GM18499 (cell line): Measurements from ENCODE around the gene WDR13.
"Not testable (repeated sequence)": the region's sequence is repeated elsewhere in the genome, so short reads cannot be mapped to it uniquely, and the experiment has no call there.

Source experiments
- ATAC-seq: cut with Tn5 transposase; IDR thresholded peaks from one replicate; pipeline ENCODE4 v1.9.1; 2021; ENCODE audit warnings: moderate number of reproducible peaks; ENCODE audit not compliant: insufficient read depth, unreplicated experiment

WDR13 gene

DNA sequence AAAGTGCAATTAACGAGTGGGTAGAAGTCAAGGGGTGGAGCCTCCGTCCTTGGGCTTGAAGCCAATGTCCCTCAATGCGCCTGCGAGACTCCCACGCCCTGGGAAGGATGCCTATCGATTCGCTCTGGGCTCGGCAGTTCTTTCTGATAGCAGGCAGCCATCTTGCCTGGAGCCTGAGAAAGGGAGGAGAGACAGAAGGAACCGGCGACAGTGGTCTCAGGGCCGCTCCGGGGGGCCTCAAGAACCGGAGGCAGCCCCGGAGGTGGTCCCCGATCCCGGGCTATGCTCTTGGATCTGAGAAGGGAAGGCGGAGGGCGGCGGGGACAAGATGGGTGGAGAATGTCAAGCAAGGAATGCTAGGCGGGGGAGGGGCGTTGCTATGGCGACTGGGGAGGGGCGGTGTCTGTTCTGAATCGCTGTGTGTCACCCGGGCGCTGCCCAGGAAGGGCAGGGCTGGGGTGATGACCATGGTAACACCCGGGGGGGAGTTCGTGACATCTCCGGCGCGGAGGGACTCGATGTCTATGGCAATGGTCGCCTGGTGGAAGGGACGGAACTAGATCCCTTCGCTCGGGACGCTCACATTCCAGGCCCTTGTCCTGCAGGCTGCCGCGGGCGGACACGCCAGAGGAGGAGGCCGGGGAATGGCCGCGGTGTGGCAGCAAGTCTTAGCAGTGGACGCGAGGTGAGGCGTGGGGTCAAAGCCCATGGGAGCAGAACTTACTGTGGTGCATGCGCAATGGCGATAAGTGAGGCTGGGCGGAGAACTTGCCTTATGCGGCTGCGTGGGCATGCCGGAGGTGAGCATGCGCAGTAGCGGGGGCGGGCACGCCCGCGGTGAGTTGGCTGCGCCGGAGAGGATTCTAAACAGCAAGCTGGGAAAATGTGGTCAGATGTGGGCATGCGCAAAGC lies at the start of gene WDR13:
TSS of gene WDR13 (plus strand) at position 140 of the 912 bp plus-strand sequence. CDS start at position 645, 505 bp downstream.
- peak; percentile 41 for ATAC-seq

DNA sequence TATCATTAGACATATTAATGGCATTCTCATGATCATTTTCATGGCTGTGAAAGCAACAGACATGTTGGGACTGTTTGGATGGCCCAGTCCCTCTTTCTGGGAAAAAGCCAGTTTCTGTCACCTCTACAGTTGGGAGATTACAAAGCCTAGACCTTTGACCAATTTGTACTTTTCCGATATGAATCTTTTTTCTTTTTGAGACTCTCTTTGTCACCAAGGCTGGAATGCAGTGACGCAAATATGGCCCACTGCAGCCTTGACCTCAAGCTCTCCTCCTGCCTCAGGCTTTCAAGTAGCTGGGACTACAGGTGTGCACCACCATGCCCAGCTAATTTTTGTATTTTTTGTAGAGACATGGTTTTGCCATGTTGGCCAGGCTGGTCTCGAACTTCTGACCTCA lies 48.4 kb upstream of the WDR13 start:
- no peak for ATAC-seq

DNA sequence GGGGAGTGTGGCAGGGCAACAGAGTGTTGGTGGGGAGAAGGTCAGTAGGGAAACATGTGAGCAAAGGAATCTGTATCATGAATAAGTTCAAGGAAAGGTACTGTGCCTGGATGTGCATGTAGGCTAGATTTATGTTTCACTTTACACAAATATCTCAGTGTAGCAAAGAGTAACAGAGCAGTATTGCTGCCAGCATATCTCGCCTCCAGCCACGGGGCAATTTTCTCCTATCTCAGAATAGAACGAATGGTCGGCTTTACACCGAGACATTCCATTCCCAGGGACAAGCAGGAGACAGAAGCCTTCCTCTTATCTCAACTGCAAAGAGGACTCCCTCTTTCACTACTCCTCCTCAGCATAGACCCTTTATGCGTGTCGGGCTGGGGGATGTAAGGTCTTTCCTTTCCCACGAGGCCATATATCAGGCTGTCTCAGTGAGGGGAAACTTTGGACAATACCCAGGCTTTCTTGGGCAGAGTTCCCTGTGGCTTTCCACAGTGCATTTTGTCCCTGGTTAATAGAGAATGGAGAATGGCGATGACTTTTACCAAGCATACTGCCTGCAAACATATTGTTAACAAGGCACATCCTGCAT lies 41.5 kb upstream of the WDR13 start:
- ATAC-seq: not testable (repeated sequence)

DNA sequence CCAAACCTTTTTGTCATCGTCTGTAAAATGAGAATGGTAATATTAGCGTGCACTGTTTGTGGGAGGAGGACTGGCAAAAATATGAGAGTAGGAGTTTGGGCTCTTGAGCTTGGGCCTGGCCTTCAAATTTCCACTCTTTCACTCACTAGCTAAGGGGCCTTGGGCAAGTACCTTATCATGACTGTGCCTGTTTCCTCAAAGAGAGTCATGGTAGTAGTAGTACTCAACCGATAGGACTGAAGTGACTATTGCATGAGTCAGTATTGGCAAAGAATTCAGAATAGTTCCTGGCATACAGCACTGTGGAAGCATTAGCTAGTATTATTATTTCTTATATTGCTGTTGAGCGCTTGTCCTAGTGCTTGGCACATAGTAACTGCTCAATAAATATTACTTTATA lies 39.0 kb upstream of the WDR13 start:
- ATAC-seq: no peak

DNA sequence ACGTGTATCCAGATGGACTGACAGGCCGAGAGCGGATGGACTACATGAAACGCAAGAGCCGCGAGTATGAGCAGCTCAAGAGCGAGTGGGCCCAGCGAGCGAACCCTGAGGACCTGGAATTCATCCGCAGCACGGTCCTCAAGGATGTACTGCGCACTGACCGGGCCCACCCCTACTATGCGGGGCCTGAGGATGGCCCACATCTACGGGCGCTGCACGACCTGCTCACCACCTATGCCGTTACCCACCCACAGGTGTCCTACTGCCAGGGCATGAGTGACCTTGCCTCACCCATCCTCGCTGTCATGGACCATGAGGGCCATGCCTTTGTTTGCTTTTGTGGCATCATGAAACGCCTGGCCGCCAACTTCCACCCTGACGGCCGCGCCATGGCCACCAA lies 37.7 kb upstream of the WDR13 start:
- ATAC-seq: no peak

DNA sequence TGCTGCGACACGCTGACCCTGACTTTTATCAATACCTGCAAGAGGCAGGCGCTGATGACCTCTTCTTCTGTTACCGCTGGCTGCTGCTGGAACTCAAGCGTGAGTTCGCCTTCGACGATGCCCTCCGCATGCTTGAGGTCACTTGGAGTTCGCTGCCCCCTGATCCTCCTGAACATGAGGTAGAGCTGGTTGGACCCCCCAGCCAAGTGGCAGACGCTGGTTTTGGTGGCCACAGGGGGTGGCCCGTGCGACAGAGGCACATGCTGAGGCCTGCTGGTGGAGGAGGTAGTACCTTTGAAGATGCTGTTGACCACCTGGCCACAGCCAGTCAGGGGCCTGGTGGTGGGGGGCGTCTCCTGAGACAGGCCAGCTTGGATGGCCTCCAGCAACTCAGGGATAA lies 37.2 kb upstream of the WDR13 start:
- ATAC-seq: no peak

DNA sequence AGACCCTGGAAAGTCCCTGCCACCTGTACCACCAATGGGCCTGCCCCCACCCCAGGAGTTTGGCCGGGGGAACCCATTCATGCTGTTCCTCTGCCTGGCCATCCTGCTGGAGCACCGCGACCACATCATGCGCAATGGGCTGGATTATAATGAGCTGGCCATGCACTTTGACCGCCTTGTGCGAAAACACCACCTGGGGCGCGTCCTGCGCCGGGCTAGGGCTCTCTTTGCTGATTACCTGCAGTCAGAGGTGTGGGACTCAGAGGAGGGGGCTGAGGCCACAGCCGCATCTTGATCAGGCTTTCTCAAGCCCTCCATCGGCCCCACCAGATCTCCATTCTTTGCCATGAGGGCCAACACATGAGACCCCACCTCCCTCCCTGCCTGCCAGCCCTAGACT lies 36.6 kb upstream of the WDR13 start:
- no peak for ATAC-seq

DNA sequence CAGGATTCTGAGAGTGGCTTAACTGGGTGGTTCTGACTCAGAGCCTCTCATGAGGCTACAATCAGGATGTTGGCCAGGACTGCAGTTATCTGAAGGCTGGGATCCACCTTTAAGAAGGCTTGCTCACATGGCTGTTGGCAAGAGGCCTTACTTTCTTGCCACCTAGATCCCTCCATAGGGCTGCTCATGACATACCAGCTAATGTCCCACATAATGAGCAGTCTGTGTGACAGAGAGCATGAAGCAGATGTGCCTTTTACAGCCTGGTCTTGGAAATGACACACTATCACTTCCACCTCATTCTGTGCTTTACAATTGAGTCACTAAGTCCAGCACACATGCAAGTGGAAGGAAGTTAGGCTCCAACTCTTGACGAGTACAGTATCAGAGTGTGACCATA lies 27.3 kb upstream of the WDR13 start:
- ATAC-seq: peak; percentile 24

DNA sequence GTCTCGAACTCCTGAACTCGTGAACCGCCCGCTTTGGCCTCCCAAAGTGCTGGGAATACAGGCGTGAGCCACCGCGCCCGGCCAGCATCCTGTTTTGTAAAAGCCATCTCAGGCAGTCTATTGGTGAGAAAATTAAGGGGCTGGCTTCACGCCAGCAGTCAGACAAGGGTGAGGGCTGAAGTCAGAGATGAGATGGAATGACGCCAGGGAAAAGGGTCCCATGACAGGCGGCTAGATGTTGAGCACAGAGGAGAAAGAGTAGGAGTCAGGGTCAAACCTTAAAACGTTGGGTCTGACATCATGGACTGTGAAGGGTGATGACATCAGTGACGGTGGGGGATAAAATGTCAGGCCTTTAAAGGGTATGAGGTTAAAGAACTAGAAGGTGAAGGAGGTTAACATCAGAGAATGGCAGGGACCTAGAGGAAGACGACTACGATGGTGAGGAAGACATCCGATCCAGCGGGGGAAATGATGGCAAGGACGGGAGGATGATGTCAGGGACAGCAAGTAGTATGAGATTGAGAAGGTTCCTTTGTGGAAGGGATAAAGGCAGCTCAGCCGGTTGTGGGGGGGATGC lies 23.5 kb upstream of the WDR13 start:
- no peak for ATAC-seq

DNA sequence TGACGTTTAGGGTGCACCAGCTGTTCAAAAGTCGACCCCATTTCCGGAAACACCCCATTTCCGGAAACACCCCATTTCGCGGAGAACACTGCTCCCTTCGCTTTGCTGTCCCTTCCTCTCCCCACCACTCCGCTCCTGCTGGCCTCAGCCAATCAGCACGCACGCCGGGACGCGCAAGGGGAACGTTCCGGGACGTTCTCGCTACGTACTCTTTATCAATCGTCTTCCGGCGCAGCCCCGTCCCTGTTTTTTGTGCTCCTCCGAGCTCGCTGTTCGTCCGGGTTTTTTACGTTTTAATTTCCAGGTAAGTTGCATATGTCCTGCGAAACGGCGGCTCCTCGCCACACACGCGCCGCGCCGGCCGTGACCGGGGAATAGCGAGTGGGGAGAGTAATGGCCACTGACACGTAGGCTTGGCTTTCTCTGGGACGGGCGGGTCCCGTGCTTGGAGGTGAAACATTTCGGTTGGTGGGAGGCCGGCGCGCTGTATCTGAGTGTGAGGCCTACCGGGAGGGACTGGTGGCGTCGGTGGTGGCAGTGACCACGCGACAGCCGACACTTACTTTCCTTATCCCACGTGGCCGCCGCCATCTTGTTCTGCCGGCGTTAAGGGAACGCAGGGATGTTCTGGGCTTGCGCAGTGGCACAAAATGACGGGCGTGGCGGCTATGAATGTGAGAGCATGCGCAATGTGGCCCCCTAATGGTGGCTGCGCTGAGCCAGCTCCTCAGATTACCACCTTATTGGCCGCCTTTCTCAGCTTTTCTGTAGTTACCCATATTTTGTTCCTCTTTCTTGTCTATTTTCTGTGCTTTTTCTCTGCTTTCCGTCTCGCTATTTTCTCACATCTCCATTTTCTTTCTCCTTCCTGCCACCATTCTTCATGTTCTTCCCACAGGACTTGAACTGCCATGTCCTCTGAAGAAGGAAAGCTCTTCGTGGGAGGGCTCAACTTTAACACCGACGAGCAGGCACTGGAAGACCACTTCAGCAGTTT lies 22.7 kb upstream of the WDR13 start, which contains the start of gene RBM3:
TSS of gene RBM3 (plus strand) at position 215 of the 997 bp plus-strand sequence. CDS start at position 912, 697 bp downstream.
- peak; percentile 50 for ATAC-seq

DNA sequence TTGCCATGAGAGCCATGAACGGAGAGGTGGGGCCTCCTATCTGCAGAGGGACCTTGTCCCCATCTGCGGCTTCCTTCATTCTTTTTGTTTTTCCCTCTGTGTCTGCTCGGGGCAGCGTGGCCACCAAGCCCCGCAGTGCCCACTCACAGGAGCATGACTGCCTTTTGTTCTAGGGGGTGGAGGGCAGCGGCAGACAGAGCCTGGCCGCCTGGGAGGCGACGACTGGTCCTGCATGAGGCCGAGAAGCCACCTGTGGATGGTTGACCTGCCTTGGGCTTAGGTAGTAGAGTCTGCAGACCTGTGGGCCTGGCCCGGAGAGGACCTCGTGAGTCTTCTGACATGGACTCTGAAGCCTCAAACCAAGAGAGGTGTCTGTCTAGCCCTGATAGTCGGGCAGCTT lies 21.6 kb upstream of the WDR13 start:
- no peak for ATAC-seq

DNA sequence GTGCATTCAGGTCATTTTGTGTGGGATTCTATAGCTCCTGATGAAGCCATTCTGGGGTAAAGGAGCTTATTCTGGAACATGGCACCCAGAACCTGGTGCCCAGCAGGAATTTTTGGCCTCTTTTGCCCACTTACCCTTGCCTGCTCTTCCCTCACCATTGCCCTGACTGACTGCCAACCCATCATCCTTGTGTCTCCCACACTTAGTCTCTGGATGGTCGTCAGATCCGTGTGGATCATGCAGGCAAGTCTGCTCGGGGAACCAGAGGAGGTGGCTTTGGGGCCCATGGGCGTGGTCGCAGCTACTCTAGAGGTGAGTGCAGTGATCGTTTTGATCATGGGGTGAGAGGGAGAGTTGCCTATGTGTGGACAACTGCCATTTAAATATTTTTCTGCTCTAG lies 21.2 kb upstream of the WDR13 start:
- no peak for ATAC-seq

DNA sequence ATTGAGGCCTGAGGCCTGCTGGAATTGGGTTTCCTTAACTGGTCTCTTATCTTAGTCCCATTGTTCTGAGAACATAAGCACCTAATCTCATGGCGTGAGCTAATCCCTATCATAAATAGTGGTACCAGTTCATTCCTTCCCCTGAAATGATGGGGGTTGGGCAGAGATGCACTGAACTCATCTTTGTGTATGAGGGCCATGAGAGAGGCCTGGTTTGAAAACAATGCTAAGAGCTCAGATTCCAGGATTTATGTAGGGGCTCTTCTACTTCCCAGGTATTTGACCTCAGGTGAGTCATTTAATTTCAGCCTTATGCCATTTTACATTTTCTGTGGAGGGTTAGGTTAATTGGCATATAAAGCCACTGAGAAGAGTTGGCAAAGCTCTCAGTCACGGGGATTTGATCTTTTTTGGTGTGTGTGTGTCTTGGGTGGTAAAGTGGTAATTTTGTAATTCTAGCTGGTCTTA lies 18.6 kb upstream of the WDR13 start:
- no peak for ATAC-seq

DNA sequence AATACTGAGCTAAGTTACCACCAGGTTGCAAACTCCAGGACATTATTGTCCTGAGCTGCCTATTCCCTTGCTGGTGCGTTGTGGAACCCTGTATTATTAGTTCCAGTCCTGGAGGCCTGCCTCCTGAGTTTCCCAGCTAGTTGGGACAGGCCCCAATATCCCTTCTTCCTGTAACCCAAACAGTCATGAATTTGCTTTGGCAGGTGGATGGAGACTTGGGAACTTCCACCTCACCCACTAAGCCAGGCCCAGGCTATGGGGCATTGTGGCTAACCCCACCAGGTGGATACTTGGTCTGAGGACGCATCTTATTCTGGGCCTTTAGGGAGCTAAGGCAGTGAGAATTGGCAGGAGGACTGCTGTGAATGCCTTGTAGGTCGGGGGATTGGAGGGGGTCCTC lies 18.0 kb upstream of the WDR13 start:
- no peak for ATAC-seq

DNA sequence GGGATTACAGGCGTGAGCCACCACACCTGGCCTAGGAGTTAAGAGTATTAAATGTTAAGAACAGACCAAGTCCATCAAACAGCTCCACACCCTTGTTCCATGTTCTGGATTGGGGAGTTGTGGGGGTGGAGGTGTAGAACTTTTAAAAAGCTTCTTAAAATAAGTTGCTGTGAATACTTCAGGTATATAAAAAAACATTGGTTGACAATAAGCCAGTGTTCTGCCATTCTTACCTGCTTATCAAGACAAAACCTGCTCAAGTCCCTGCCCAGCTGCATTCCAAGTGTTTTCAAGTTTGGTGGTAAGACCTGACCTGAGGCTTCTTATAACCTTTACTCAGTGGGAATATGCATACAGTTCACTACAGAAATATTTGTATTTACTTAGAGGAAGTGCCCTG lies 16.6 kb upstream of the WDR13 start:
- no peak for ATAC-seq

DNA sequence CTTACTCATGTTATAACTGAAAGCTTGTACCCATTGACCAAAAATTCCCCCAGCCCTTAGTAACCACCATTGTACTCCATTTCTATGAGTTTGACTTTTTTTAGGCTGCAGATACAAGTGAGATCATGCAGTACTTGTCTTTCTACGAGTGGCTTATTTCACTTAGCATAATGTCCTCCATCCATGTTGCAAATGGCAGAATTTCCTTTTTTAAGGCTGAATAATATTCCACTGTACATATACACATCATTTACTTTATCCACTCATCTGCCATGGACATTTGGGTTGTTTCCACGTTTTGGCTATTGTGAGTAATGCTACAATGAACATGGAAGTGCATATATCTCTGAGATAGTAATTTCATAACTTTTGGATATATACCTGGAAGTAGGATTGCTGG lies 12.6 kb upstream of the WDR13 start:
- ATAC-seq: no peak

DNA sequence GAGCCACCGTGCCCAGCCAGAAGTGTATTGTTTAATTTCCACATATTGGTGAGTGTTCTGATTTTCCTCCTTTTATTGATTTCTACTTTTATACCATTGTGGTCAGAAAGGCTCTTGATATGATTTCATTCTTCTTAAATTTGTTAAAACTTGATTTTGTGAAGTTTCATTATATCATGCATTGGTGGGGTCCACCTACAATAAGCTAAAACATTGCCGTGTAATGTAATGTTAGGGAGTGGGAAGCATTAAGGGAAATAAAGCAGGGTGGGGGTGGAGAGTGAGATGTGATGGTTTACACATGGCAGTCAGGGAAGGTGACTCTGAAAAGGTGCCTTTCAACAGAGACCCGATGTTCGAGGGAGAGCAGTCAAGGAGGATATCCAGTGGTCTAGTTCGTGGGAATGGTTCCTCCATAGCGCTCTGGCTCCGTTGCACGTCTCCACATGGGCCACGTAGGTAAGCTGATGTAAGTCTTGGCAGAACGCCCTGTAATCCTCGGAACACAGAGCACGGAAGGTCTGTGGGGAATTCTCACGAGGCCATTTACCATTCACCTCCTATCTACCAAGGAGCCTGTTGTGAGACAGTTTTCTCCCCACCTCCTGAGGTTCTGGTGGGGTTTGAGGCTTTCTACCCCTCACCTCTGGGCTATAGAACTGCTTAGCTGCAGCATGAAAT lies 7.7 kb upstream of the WDR13 start:
- ATAC-seq: no peak

DNA sequence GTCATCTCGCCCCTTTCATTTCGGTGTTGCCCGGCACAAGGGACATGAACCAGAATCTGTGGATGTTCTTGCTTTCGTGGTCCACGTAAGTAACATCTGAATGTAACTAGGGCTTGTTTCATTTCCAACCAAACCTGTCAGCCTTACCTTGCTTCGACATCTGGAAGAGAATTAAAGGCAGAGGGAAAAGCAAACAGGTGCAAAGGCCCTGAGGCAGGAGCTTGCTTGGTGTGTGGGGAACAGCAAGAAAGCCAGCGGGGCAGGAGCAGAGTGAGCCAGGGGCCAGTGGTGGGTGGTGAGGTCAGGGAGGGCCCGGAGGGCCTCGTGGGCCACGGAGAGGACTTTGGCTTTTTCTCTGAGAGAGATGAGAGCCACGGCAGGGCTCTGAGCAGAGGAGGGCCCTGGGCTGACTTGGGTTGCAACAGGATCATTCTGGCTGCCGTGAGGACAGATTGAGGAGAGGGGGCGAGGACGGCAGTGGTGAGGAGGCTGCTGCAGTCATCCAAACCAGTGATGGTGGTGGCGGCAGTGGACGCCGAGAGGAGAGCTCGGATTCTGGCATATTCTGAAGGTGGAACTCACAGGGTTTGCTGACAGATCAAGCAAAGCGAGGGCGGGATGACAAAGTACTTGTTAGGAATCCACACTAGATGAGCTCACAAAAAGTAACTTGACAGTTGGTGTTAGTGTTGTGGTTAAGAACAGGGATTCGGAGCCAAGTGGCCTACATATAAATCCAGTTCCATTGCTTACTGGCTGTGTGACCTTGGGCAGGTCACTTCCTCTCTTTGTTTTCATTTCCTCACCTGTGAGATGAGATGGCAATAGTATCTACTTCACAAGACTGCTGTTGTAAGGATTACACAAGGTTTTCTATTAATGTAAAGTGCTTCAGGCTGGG lies 6.8 kb upstream of the WDR13 start:
- no peak for ATAC-seq
